Occipital lobe (tissue), 2 donors: ENCODE results near the gene HSD17B8. TPM values are rescaled to one million over a fixed set of nuclear protein-coding genes. Genes with fewer than 3 reads are reported as not detected.

Experiments used
- DNase-seq: peaks from one replicate; lab custom pipeline; 2025; lab: John Stamatoyannopoulos, UW
- total RNA-seq: library from RNA; depleted of rRNA; stranded (reverse); fragments of >200 nt; gene quantifications from one replicate; pipeline ENCODE4 v1.2.3, GENCODE V29; 2014

The HSD17B8 gene
- total RNA-seq, 1 donor from 2014 or later = 4.5 TPM

- DNase-seq = no peak
These were observed 33.2 kb upstream of the HSD17B8 start for GRCh38 chr6:33171016-33171879.

DNA sequence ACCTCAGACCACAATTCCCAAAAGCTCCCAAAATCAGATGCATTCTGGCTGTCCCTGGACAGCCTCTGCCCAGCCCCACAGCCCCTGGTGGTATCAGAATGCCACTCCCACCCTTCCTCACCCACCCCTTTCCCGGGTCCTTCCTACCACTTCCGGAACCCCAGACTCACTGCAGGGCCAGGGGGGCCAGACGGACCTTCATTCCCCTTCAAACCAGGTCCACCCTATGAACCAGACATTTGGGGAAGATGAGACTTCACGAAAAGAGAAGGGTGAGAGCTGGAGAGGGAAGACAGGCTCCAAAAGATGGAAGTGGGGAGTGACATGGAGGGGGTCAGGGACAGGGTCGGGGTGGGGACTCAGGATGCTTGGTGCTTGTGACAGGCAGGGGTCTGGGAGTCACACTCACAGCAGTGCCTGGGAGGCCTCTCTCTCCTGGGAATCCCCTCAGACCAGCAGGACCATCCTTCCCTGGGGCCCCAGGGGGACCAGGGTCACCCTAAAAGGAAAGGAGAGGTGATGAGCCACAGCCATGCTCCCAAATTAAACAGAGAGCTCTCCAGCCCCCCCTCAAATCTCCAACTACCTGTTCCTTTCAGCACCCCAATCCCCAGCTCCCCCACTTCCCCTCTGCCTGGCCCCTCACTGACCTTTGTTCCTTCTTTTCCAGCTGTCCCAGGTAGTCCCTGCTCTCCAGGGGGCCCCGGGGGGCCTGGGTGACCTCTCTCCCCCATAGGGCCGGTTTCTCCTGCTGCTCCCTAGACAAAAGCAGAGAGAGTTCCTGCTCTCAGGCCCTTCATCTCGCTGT, 32.4 kb upstream of the HSD17B8 start:
- no peak for DNase-seq

DNA sequence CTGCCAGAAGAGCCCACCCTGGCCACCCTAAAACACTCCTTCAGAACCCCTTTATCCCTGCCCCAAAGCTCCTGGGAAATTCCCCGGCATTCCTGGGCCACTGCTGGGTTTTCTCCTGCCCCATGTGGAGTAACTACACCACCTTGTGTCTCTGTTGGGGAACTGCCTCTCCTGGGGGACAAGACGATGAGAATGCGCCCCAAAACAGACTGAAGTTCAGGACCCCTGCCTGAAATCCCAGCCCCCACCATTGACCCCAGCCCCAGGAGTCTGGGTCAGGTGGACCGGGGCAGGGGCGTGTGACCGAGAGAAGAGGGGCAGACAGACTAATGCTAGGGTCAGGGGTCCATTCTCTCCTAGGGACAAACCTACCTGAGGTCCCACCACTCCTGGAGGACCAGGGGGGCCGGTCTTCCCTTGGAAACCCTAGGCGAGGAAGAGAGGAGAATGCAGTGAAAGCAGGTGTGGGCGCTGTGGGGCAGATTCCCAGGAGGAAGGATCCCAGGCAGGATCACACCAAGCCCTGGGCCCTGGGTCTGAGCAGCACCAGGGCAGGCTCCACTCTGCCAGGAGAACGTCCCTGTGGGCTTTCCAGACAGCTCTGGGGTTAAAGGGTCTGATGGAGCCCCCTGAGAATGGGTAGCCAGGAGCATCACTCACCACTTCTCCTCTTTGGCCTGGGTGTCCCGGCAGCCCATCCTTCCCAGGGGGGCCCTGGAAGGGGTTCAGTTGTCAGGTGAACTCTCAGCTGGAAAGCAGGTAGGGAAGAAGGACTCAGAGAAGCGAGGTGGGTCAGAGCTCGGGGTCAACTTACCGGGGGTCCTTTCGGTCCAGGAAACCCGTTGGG, 31.5 kb upstream of the HSD17B8 start:
- no peak for DNase-seq

DNA sequence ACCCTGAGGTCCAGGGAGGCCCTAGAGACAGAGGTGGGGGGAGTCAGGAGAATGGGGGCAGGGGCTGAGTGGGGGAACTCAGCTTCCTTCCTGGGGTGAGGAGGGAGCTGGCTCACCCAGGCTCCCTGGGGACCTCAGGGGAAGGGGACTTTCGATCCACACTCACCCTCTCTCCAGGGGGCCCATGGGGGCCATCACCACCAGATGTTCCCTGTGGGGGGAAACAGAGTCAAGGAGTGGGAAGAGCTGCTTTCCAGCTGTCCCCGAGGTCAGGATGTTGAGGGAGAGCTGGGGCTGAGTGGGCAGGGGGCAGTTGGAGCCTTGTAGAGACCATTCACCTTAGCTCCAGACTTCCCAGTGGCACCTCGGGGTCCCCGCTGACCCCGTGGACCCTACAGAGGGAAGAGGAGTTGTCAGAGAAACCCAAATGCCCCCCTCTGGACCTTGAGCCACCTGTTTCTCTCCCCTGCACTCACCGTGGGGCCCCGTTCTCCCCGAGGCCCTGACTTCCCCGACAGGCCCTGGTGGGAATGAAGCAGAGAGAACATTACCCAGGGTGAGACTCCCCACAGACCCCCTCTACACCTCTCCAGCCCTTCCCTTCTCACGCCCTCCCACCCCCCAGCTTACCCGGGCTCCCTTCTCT, 30.8 kb upstream of the HSD17B8 start:
- no peak for DNase-seq

- no peak for DNase-seq
These were observed 29.7 kb upstream of the HSD17B8 start for GRCh38 chr6:33174784-33175183.

DNA sequence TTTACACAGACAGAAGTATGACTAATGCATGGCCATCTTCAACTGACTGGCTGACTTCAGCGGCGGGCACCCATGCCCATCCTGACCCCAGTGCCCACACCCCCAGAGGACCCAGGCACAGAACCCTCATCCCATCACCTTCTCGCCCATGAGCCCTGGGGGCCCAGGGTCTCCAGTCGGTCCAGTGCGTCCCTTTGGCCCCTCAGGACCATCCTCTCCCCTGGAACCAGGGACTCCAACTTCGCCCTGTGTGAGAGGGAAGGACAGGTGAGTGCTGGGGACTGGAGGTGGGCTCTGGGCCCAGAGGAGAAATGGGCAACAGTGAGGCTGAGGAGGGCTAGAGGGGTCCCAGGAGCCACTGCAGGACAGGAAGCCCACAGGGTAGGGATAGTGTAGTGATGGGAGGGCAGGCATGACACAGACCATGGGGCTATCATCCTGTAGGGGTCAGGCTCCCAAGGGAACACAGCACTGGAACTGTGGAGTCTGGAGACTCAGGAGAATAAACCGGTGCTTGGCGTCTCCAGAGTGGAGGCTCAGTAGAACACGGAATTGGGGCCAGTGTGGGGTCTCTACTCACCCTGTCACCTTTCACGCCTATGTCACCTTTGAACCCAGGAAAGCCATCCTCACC, 28.9 kb upstream of the HSD17B8 start:
- DNase-seq = no peak

DNA sequence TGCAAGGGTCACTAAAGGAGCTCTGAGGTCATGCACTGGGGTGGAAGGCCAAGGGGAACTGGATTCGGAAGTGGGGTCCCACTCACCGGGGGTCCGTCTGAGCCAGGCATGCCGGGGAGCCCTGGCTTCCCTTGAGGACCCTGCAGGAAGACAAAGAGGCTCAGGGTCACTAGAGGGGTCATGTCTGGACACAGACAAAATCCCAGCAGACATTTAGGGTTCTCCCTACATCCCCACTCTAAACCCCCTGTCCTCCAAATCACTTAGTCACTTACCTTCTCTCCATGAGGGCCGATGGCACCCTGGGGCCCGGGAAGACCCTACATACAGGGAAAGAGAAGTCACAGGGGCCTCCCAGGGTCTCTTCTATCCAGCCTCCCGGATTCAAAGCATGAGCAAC, 27.5 kb upstream of the HSD17B8 start:
- DNase-seq = no peak

DNA sequence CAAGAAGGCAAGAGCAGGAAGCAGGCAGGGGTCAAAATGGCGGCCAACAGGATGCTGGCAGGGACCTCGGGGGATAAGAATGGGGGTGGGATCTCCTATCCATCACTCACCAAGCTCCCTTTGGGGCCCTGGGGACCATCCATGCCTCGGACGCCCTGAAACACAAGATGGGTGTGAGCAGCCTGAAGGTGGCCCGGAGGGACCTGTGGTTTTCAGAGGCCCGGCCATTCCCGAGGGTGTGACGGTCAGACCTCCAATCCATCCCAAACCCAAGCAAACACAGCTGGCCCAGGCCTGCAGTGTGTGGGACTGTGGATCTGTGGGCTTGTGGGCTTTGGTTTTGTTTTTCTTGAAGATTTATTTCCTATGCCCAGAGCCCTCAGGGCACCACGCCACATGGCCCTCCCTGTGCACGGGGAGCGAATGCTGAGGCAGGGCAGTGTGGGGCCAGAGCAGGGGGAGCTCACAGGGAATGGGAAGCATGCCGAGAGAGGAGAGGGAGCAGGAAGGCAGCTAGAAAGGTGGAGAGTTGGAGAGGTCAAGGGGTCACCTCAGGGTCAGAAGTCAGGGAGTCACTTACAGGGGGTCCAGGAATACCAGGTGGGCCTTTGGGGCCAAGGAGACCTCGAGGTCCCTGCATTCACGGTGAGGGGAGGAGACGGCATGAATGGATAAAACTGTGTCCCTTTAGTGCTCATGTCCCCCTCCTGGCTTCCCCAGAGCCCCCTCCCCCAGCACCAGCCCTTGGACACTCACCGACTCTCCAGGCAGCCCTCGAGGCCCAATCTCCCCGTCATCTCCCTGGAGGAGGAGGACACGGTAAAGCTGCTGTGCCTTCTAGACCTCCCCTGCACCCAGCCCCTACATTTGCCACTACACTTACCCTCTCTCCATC, 26.7 kb upstream of the HSD17B8 start:
- DNase-seq = no peak

DNA sequence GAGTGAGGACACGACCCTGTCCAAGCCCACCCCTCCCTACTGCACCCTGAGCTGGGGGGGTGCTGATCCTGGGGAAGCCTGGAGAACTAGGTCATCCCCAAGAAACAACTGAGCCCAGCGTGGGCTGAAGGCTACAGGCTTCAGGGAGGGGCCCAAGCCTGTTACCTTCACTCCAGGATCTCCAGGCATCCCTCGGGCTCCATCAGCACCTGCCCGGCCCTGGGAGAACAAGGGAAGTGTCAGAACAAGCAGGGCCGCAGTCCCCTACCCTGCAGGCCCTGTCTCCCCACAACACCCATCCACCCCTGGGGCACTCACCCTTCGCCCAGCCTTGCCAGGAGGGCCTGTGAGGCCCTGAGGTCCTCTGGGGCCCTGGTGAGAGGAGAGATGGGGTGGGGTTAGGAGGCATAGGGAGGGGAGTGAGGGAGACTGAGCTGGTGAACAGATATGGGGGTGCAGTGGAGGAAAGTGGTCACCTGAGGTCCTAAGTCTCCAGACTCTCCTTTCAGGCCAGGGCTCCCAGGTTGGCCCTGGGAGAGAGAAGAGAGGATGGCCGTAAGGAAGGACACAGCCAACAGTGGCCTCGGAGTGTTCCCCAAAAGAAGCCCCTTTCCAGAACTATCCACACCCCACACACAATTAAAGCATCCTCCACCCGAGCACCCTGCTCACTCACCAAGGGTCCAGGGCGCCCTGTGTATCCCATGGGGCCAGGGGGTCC, 25.5 kb upstream of the HSD17B8 start:
- no peak for DNase-seq

GRCh38 chr6:33181141-33181540, 23.3 kb upstream of the HSD17B8 start:
- no peak for DNase-seq

DNA sequence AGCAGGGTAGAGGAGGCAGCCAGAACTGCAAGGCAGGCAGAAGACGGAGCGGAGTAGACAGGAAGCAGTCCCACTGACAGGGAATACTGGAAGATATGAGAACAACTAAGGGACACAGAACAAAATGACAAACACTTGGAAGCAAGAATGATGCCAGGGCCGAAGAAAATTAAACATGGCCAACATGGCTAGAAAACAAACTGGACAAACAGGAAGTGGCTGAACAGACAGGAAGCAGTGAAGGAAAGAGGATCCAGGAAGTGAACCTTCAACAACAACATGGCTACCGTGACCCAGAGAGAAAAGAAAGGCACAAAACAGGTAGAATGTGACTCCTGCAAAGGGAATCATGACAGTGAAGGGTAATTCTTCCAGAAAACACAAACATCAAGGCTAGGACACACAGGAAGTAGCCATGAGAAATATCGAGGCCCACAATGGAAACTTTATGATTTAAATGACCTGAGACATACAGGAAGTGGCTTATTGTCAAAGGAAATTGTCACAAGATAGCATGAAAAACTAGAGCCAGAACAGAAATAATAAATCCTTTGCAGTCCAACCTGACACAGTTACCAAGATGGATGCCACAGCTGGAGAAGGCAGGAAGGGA, 21.3 kb upstream of the HSD17B8 start:
- DNase-seq = no peak

GRCh38 chr6:33185190-33185589, 19.3 kb upstream of the HSD17B8 start:
- no peak for DNase-seq

DNA sequence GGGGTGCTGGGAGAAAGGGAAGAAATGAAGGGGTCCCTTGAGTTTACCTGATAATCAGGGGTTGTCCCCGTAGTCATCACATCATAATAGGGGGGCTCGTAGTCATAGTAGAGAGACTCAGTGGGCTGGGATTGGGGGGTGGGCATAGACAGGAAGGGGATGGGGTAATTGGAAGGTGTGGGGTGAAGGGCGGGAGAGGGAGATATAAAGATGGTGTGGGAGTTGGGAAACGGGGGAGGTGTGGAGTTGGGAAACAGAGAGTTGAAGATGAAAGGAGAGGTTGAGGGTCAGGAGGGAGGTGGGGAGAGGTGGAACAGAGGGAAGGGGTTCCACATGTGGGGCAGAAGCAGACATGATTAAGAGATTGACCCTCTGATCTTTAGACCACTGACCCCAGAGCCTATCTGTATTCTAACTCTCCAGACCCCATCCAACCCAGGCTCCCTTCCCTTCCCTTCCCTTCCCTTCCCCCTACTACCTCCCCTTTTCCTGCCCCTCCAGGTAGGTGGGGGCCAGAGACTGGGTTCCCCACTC, 18.7 kb upstream of the HSD17B8 start:
- DNase-seq = no peak

DNA sequence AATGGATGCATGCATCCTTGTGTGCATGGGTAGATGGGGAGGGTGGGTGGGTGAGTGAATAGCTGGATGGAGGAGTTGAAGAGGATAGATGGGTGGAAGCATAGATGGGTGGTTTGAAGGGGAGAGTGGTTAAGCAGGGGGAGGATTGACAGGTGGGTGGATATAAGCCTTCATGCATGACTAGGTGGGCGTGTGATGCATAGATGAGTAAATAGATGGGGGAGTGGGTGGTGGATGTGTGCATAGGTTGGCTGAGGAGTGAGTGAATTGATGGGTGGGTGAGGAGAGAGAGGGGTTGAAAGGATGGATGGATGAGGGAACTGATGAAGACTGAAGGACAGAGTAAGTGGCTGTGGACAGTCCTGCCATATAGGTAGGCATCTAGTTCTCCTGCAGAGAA, 16.6 kb upstream of the HSD17B8 start:
- no peak for DNase-seq

- no peak for DNase-seq
These were observed 15.3 kb upstream of the HSD17B8 start for GRCh38 chr6:33189164-33189563.

DNA sequence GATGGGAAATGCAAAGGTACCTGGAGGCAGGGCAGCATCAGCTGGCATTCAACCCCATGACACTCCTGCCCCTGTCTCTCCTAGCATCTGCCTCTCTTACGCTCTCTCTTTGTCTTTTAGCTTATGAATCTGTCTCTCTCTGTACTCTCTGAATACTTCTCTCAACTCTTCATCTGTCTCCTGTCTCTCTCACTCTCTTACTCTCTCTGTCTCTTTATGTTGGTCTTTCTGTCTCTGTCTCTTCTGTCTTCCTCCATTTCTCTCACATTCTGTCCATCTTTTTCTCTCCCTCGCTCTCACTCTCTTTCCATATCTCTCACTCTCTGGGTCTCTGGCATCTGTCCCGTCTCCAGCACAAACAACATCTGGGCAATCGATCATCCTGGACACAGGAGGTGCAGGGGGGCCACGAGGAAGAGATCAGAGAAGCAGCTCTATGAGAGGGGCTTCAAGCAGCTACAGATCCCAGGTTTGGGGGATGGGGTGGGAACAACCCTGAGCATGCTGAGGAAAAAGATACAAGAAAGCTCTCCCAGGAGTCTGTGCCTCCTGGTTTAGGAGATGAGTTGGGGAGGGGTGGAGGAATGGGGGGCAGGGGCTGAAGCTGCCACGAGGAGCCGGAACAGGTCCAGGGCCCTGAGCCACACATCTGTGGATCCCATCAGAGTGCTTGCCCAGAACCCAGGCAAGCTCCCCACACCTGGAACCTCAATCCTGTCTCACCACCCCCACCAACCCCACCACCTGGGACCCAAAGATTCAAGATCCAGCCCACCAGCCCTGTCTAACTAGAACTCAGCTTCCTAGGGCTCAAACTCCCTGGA, 14.6 kb upstream of the HSD17B8 start:
- no peak for DNase-seq

GRCh38 chr6:33190504-33191107, 13.8 kb upstream of the HSD17B8 start:
- DNase-seq = no peak
